IPS-18a (cell line): ENCODE measurements around the gene EIF4E2.
A peak's percentile ranks its signal among the peaks of the same experiment; 100 is the strongest.
"Not testable (repeated sequence)": the region's sequence is repeated elsewhere in the genome, so short reads cannot be mapped to it uniquely, and the experiment has no call there.

ENCODE experiments used
- H3K27ac ChIP-seq: one replicate; pipeline ENCODE4 v1.5.1; 2013; ENCODE audit warnings: low read length
- H3K27me3 ChIP-seq: one replicate; pipeline ENCODE4 v1.6.1; 2013; ENCODE audit warnings: mild to moderate bottlenecking, low read length; ENCODE audit not compliant: control insufficient read depth, insufficient read depth
- H3K36me3 ChIP-seq: one replicate; pipeline ENCODE4 v1.6.1; 2013; ENCODE audit warnings: low read depth, low read length; ENCODE audit not compliant: control insufficient read depth
- H3K4me1 ChIP-seq: one replicate; pipeline ENCODE4 v1.6.1; 2013; ENCODE audit warnings: low read depth, low read length; ENCODE audit not compliant: control insufficient read depth
- H3K4me3 ChIP-seq: one replicate; pipeline ENCODE4 v1.5.1; 2013; ENCODE audit warnings: low read length
- H3K9ac ChIP-seq: one replicate; pipeline ENCODE4 v1.6.1; 2013; ENCODE audit warnings: mild to moderate bottlenecking, low read length, moderate library complexity
- H3K9me3 ChIP-seq: one replicate; pipeline ENCODE4 v1.6.1; 2013; ENCODE audit warnings: low read depth, low read length; ENCODE audit not compliant: control insufficient read depth

The EIF4E2 gene

GRCh38 chr2:232551776-232552175 lies 1.3 kb downstream of the EIF4E2 start:
- Histone ChIP-seq H3K36me3 (peaks cover 22% of the 10 kb centered on the region), H3K9me3 (peaks cover 3% of the 10 kb centered on the region), H3K9ac (peak overlapping the region; percentile 92), H3K27ac (no peak overlapping the region), H3K4me3 (peak overlapping the region; percentile 88), H3K4me1 (peaks cover 5% of the 10 kb centered on the region), H3K27me3 (no peaks in the 10 kb centered on the region)

- Histone ChIP-seq H3K27ac (no peak overlapping the region), H3K4me1 (peaks cover 4% of the 10 kb centered on the region), H3K27me3 (no peaks in the 10 kb centered on the region), H3K36me3 (peaks cover 48% of the 10 kb centered on the region), H3K4me3 (no peak overlapping the region), H3K9ac (no peak overlapping the region), H3K9me3 (no peaks in the 10 kb centered on the region)
Measured at GRCh38 chr2:232556426-232556825, 5.9 kb downstream of the EIF4E2 start.

- Histone ChIP-seq H3K9me3 (no peaks in the 10 kb centered on the region), H3K27me3 (no peaks in the 10 kb centered on the region), H3K36me3 (peaks cover 45% of the 10 kb centered on the region), H3K4me1 (no peaks in the 10 kb centered on the region), H3K27ac (no peak overlapping the region), H3K9ac (no peak overlapping the region), H3K4me3 (no peak overlapping the region)
Measured at GRCh38 chr2:232562515-232563151, 12.1 kb downstream of the EIF4E2 start.

- Histone ChIP-seq H3K27ac (no peak overlapping the region), H3K9me3 (no peaks in the 10 kb centered on the region), H3K4me1 (no peaks in the 10 kb centered on the region), H3K27me3 (no peaks in the 10 kb centered on the region), H3K36me3 (peaks cover 49% of the 10 kb centered on the region), H3K9ac (no peak overlapping the region), H3K4me3 (no peak overlapping the region)
Measured at GRCh38 chr2:232563580-232563979, 13.1 kb downstream of the EIF4E2 start.

GRCh38 chr2:232567721-232568120 lies 17.2 kb downstream of the EIF4E2 start:
- Histone ChIP-seq H3K4me3 (no peak overlapping the region), H3K27ac (no peak overlapping the region), H3K27me3 (no peaks in the 10 kb centered on the region), H3K36me3 (peaks cover 69% of the 10 kb centered on the region), H3K4me1 (no peaks in the 10 kb centered on the region), H3K9me3 (no peaks in the 10 kb centered on the region), H3K9ac (no peak overlapping the region)

- H3K4me1 ChIP-seq: no peaks in the 10 kb centered on the region
- no peak overlapping the region for H3K27ac ChIP-seq
- H3K4me3 ChIP-seq: no peak overlapping the region
- no peaks in the 10 kb centered on the region for H3K27me3 ChIP-seq
- H3K9me3 ChIP-seq: no peaks in the 10 kb centered on the region
- H3K36me3 ChIP-seq: peaks cover 73% of the 10 kb centered on the region
- no peak overlapping the region for H3K9ac ChIP-seq
Measured at GRCh38 chr2:232568161-232568560, 17.7 kb downstream of the EIF4E2 start.

GRCh38 chr2:232569541-232569940 lies 19.1 kb downstream of the EIF4E2 start:
- H3K36me3 ChIP-seq: peaks cover 69% of the 10 kb centered on the region
- H3K9me3 ChIP-seq: no peaks in the 10 kb centered on the region
- no peaks in the 10 kb centered on the region for H3K27me3 ChIP-seq
- no peaks in the 10 kb centered on the region for H3K4me1 ChIP-seq
- no peak overlapping the region for H3K27ac ChIP-seq
- H3K4me3 ChIP-seq: no peak overlapping the region
- no peak overlapping the region for H3K9ac ChIP-seq

GRCh38 chr2:232570481-232570880 lies 20.0 kb downstream of the EIF4E2 start:
- not testable (repeated sequence) for H3K4me1 ChIP-seq, H3K27me3 ChIP-seq, H3K4me3 ChIP-seq, H3K9me3 ChIP-seq, H3K9ac ChIP-seq, H3K27ac ChIP-seq
- peaks cover 70% of the 10 kb centered on the region for H3K36me3 ChIP-seq

GRCh38 chr2:232571026-232571474 lies 20.6 kb downstream of the EIF4E2 start:
- Histone ChIP-seq H3K4me1 (no peaks in the 10 kb centered on the region), H3K36me3 (peaks cover 70% of the 10 kb centered on the region), H3K4me3 (no peak overlapping the region), H3K27me3 (no peaks in the 10 kb centered on the region), H3K27ac (no peak overlapping the region), H3K9me3 (no peaks in the 10 kb centered on the region), H3K9ac (no peak overlapping the region)

- Histone ChIP-seq H3K36me3 (peaks cover 55% of the 10 kb centered on the region), H3K4me1 (no peaks in the 10 kb centered on the region), H3K4me3 (no peak overlapping the region)
Measured at GRCh38 chr2:232573042-232573441, 22.6 kb downstream of the EIF4E2 start.

GRCh38 chr2:232573771-232574435 lies 23.4 kb downstream of the EIF4E2 start:
- Histone ChIP-seq H3K9ac (no peak overlapping the region), H3K27me3 (no peaks in the 10 kb centered on the region), H3K36me3 (peaks cover 47% of the 10 kb centered on the region), H3K4me1 (no peaks in the 10 kb centered on the region), H3K27ac (no peak overlapping the region), H3K9me3 (no peaks in the 10 kb centered on the region), H3K4me3 (no peak overlapping the region)

More at GRCh38 chr2:232573042-232573441, 22.6 kb downstream of the EIF4E2 start:
- Histone ChIP-seq H3K9ac (no peak overlapping the region), H3K9me3 (no peaks in the 10 kb centered on the region), H3K27ac (no peak overlapping the region), H3K27me3 (no peaks in the 10 kb centered on the region)
